GM12873 (cell line): ENCODE data around the gene TMEM52B.

ENCODE experiments used
- TF ChIP-seq, protein P1 (sequence below): IDR thresholded peaks from 2 replicates; pipeline ENCODE4 v1.5.1; 2012; ENCODE audit warnings: low read depth, mild to moderate bottlenecking, moderate library complexity, low read length, control low read depth; ENCODE audit not compliant: insufficient read depth; ENCODE audit errors: missing control alignments

TMEM52B gene

DNA sequence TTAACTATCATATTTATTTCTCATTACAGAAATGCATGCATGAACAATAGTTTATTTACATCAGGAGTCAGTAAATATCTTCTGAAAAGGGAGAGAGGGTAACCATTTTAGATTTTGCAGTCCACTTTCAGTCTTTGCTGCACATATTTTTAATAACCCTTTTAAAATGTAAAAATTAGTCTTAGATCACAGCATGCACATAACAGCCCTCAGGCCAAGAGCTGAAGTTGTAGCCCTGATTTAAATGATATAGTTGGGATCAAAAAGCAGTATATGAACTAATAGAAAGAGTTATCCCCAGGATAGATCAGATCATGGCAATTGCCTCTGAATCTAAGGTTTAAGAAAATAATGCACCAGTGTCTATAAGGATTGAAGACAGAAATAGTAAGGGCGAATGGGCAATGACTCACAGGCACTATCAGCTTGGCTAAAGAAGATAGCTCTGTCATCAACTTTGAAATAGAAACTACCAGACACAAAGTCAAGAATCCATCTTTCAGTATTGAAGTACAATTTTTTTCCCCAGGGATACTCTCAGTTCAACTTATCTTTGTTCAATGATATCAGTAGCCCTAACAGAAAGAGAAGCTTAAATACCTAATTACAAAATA is 35.7 kb upstream of the TMEM52B start:
- TF ChIP-seq, protein P1, sequence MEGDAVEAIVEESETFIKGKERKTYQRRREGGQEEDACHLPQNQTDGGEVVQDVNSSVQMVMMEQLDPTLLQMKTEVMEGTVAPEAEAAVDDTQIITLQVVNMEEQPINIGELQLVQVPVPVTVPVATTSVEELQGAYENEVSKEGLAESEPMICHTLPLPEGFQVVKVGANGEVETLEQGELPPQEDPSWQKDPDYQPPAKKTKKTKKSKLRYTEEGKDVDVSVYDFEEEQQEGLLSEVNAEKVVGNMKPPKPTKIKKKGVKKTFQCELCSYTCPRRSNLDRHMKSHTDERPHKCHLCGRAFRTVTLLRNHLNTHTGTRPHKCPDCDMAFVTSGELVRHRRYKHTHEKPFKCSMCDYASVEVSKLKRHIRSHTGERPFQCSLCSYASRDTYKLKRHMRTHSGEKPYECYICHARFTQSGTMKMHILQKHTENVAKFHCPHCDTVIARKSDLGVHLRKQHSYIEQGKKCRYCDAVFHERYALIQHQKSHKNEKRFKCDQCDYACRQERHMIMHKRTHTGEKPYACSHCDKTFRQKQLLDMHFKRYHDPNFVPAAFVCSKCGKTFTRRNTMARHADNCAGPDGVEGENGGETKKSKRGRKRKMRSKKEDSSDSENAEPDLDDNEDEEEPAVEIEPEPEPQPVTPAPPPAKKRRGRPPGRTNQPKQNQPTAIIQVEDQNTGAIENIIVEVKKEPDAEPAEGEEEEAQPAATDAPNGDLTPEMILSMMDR, result no peak

DNA sequence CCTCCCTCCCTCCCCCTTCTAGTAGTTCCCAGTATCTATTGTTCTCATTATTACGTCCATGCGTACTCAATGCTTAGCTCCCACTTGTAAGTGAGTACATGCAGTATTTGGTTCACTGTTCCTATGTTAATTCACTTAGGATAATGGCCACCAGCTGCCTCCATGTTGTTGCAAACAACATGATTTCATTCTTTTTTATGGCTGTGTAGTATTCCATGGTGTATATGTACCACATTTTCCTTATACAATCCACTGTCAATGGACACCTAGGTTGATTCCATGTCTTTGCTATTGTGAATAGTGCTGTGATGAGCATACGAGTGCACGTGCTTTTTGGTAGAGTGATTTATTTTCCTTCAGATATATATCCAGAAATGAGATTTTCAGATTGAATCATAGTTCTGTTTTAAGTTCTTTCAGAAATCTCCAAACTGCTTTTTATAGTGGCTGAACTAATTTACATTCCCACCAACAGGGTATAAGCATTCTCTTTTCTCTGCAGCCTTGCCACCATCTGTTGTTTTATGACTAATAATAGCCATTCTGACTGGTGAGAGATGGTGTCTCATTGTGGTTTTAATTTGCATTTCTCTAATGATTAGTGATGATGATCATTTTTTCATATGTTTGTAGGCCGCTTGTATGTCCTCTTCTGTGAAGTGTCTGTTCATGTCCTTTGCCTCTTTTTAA is 31.0 kb upstream of the TMEM52B start:
- TF ChIP-seq, protein P1, result no peak

DNA sequence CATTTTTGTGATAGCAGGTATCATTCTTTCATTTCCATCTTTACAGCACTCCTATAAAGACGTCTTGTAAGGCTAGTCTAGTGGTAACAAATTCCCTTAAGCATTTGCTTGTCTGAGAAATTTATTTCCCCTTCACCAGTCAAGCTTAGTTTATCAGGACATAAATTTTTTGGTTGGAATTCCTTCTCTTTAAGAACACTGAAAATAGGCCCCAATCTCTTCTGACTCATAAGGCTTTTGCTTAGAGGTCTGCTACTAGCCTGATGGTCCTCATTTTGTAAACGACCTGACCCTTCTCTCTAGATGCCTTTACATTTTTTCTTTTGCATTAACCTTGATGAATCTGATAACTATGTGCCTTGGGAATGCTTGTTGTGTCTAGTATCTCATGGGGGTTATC is 27.2 kb upstream of the TMEM52B start:
- TF ChIP-seq, protein P1, result no peak

DNA sequence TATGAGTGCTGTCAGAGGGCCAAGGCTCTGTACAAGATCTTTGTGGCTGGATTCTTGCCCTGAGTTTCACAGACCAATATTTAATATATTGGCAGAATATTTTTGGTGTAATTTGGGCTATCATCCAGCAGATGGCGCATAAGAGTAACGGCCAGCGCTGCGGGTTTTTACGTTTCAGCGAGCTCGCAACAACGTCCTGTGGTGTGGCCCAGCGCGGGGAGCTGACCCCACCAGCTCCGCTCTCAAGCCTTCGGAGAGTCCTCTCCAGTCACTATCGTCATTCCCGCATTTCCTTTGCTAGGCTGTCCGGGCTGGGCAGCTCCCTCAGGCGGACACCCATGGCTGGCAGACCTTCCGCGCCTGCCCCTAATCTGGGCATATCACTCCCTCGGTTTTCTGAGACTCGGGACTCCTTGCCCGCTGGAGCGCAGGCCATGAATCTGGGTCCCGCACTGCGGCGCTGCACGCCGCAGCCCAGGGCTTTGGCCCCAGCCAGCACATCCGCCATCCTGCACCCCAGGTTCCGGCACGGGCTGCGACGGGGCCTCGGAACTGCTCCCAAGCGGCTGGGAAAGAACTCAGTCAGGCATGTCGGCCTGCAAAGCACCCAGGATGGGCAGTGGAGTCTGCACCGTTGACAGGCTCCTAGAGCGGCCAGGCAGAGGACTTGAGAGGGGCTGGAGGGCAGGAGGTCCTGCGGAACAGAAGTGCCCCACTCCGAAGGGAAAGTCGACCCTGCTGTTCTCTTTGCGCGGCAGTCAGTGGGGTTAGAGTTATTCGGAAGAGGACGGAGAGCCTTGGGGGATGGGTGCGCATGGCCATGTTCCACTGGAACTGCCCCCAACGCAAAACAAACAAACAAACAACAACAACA is 25.3 kb upstream of the TMEM52B start:
- TF ChIP-seq, protein P1, result peak; percentile 77

DNA sequence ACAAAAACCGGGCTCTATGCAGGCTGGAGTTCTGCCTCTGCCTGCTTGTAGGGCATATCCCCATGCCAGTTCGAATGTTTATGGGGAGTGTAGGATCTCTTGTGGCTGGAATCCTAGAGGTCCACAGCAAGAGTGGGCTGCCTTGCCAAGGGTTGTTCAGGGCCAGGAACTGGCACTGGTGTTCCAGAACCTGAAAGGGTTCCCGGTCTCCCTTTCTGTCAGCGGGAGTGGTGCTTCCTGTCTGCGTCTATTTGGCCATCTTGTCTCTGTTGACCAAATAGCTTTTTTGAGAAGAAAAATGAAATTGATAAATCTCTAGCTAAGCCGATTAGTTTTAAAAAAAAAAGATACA is 24.7 kb upstream of the TMEM52B start:
- TF ChIP-seq, protein P1, result no peak

DNA sequence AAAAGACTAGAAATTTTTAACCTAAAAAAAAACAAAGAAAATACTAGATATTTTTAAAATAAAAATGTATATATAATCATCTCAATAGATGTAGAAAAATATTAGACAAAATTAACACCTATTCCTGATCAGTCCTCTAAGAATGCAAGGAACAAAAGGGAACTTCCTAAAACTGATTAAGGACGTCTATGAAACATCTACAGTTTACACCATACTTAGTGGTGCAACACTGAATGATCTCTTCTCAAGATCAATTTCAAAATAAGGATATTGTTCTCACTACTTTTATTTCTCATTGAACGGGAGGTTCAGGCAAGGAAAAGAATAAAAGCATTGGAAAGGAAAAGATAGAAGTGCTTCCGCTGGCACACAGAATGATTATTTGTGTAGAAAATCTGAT is 22.9 kb upstream of the TMEM52B start:
- TF ChIP-seq, protein P1, result no peak

DNA sequence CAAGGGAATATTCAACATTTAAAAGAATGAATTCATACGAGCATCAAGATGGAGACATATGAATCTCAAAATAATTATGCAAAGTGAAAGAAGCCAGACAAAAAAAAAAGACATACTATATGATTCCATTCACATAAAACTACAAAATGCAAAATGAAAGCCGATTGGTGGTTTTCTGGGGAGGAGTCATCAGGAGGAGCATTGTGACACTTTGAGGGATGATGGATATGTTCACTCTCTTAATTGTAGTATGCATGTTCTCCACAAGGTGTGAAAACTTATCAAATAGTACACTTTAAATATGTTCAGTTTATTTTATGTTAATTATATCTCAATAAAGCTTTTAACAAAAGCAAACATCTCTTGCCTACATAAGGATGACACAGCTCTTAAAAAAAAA is 20.4 kb upstream of the TMEM52B start:
- TF ChIP-seq, protein P1, result no peak
